ENCODE data around the gene HEATR5A.
"Not testable (repeated sequence)": the region's sequence is repeated elsewhere in the genome, so short reads cannot be mapped to it uniquely, and the experiment has no call there.

The HEATR5A gene

DNA sequence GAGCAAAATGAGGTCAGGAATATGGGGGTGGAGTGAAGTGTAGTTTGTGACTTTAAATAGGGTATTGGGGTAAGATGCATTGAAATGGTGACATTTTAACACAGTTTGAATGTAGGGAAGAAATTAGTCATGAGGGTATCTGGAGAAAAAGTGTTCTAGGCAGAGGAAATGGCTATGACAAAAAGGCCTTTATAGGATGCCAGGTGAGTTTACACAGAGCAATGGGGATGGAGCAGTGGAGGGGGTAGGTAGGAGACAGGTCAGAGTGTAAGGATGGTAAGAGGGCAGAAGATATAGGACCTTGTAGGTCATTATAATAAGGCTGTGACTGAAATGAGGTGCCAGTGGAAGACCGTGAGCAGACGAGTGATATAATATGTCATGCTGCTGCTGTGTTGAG lies 30.4 kb downstream of the HEATR5A start:
- H4K20me1 ChIP-seq: no peaks in the 10 kb centered on the region
- H3K27me3 ChIP-seq: no peaks in the 10 kb centered on the region
- H3K27ac ChIP-seq: no peak overlapping the region
- H3K9ac ChIP-seq: no peak overlapping the region
- peaks cover 0 to 83% (median 11%) of the 10 kb centered on the region in 11 experiments; a peak in 14 of 22 replicates for H3K36me3 ChIP-seq
- no peaks in the 10 kb centered on the region for H3K9me3 ChIP-seq (replicated peaks in 1 of 11)
- H3K4me2 ChIP-seq: no peak overlapping the region
- no peak overlapping the region for H3K4me3 ChIP-seq
- no peak for TF ChIP-seq Cebpa-rat (IDR thresholded peaks at IDR 0.05)
- no peaks in the 10 kb centered on the region for H3K4me1 ChIP-seq

DNA sequence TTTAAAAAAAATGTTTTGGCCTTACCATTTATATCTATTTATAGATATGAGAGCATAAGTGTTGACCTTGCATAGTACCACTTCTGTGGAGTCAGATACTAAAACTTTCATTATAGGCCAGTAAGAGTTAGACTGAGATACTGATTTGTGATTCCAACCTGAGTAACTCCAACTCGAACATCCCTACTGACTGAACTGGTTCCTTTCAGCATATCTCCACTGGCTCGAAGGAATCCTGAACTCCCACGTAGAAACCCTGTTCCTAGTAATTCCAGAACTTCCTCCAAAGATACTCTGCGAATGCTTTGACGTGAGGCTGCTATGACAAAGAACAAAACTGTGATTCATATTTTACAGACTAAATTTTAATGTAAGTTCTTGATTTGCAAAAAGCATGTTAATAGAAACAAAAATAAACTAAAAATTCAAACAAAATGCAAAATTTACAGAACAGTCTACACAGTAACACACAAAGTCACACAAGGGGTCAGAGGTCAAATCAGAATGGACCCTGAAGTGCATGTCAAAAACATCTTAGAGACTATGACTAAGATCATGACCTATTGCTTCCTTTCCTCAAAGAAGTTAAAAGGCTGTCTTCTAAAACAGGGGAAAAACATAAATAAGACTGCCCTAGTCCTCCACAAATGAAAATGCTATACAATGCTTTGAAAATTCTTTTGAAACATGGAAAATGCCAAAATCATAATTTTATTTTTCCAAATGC lies 31.5 kb downstream of the HEATR5A start:
- no peak overlapping the region for H3K4me2 ChIP-seq
- no peak overlapping the region for H3K4me3 ChIP-seq
- H3K9ac ChIP-seq: no peak overlapping the region

DNA sequence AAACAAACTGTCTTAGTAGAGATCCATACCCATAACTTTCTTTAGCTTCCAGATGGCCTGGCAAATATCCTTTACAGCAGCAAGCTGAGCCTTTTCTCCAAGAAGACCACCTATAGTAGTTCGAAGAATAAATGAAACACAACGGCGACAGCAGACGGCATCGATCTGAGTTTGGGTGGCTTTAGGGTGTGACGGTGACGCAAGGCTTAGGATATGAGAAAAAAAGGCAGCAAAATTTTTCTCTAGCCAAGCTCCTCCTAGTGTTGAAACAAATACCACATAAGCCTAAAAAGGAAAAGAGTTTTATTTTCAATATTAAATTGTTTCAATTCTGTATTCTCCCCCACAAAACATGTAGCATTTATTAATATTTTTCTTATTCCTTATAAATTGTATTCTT lies 33.3 kb downstream of the HEATR5A start:
- H3K9ac ChIP-seq: no peak overlapping the region
- TF ChIP-seq Cebpa-rat (IDR thresholded peaks at IDR 0.05): no peak
- H3K9me3 ChIP-seq (replicated peaks in 1 of 11): no peaks in the 10 kb centered on the region
- H3K27me3 ChIP-seq: no peaks in the 10 kb centered on the region
- H3K4me3 ChIP-seq: no peak overlapping the region
- H3K4me1 ChIP-seq: no peaks in the 10 kb centered on the region
- H3K4me2 ChIP-seq: no peak overlapping the region
- H3K27ac ChIP-seq: no peak overlapping the region
- no peaks in the 10 kb centered on the region for H4K20me1 ChIP-seq
- H3K36me3 ChIP-seq: peaks cover 0 to 83% (median 2%) of the 10 kb centered on the region in 11 experiments; a peak in 5 of 22 replicates

More for the DNA sequence above, 31.5 kb downstream of the HEATR5A start:
- Histone ChIP-seq H3K27ac (no peak overlapping the region), H3K4me1 (no peaks in the 10 kb centered on the region), H3K9me3 (replicated peaks in 1 of 11) (no peaks in the 10 kb centered on the region), H4K20me1 (no peaks in the 10 kb centered on the region), H3K27me3 (no peaks in the 10 kb centered on the region), H3K36me3 (peaks cover 0 to 83% (median 9%) of the 10 kb centered on the region in 11 experiments; a peak in 13 of 22 replicates)
- TF ChIP-seq Cebpa-rat (IDR thresholded peaks at IDR 0.05): no peak

DNA sequence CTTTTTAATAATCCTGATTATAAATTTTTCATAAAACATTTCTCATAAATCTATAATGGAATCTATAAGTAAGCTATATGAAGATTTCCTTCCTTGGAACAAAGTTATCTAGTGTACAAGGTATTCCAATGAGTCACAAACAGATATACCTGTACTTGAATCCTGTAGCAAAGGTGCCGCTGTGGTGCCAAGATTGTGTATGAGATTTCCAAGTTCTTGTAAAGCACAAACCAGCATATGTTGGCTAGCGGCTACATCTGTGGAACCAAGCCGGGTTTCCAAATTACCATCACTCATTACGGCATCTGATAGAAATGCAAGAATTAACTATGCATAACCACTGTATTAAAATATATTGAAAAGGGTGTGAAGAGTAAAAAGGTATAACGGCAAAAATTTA lies 34.1 kb downstream of the HEATR5A start:
- H3K4me3 ChIP-seq: no peak overlapping the region
- H4K20me1 ChIP-seq: no peaks in the 10 kb centered on the region
- H3K36me3 ChIP-seq: peaks cover 0 to 83% (median 7%) of the 10 kb centered on the region in 11 experiments; a peak in 8 of 22 replicates
- H3K4me2 ChIP-seq: no peak overlapping the region
- TF ChIP-seq Cebpa-rat (IDR thresholded peaks at IDR 0.05): no peak
- no peaks in the 10 kb centered on the region for H3K4me1 ChIP-seq
- no peaks in the 10 kb centered on the region for H3K27me3 ChIP-seq
- H3K27ac ChIP-seq: no peak overlapping the region
- H3K9me3 ChIP-seq (replicated peaks in 1 of 11): no peaks in the 10 kb centered on the region
- no peak overlapping the region for H3K9ac ChIP-seq

DNA sequence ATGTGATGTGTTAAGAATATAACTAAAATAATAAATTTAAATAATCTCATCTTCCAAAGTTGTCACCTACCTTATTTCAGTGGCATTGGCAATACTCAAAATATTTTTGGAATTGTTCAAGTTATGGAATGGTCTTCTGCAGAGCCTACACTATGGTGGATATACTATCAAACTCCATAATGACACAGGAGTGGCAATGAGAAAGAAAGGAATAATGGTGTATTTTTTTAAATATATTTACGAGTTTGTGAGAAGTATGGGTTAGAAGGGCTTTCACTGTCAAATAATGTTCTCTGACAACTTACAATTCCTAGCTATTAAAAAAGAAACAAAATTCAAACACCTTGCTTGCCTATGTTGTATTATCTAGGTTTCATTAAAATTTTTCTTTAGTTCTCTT lies 38.1 kb downstream of the HEATR5A start:
- no peak for TF ChIP-seq Cebpa-rat (IDR thresholded peaks at IDR 0.05)
- Histone ChIP-seq H3K27me3 (no peaks in the 10 kb centered on the region), H3K9me3 (replicated peaks in 1 of 11) (no peaks in the 10 kb centered on the region), H3K27ac (no peak overlapping the region), H3K9ac (no peak overlapping the region), H3K4me2 (no peak overlapping the region), H3K4me1 (peaks cover 0 to 12% (median 5%) of the 10 kb centered on the region in 10 experiments; a peak in 9 of 20 replicates), H4K20me1 (no peaks in the 10 kb centered on the region), H3K4me3 (no peak overlapping the region), H3K36me3 (peaks cover 0 to 88% (median 14%) of the 10 kb centered on the region in 11 experiments; a peak in 12 of 22 replicates)

DNA sequence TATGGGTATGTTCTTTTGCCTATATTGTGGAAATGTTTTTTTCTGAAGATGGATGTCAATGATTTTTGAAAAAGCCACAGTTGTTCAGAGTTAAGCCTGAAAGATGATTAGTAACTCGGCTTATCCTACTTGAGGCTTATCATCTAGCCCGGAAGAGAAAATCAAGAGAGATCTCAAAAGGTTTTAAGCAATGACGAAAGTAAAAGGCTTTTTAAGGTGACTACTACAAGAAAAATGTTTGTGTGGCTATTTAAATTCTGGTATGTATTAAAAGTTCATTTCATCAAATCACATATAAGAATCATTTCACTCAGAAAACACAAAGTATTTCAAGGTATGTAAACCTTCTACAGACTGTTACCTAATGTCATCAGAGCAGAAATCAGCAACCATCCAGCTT lies 40.2 kb downstream of the HEATR5A start:
- Histone ChIP-seq H3K4me2 (no peak overlapping the region), H4K20me1 (no peaks in the 10 kb centered on the region), H3K4me1 (peaks cover 0 to 12% (median 5%) of the 10 kb centered on the region in 10 experiments; a peak in 9 of 20 replicates), H3K9ac (no peak overlapping the region), H3K27ac (no peak overlapping the region), H3K27me3 (no peaks in the 10 kb centered on the region), H3K36me3 (peaks cover 0 to 88% (median 14%) of the 10 kb centered on the region in 11 experiments; a peak in 12 of 22 replicates), H3K9me3 (replicated peaks in 1 of 11) (no peaks in the 10 kb centered on the region), H3K4me3 (no peak overlapping the region)
- no peak for TF ChIP-seq Cebpa-rat (IDR thresholded peaks at IDR 0.05)

DNA sequence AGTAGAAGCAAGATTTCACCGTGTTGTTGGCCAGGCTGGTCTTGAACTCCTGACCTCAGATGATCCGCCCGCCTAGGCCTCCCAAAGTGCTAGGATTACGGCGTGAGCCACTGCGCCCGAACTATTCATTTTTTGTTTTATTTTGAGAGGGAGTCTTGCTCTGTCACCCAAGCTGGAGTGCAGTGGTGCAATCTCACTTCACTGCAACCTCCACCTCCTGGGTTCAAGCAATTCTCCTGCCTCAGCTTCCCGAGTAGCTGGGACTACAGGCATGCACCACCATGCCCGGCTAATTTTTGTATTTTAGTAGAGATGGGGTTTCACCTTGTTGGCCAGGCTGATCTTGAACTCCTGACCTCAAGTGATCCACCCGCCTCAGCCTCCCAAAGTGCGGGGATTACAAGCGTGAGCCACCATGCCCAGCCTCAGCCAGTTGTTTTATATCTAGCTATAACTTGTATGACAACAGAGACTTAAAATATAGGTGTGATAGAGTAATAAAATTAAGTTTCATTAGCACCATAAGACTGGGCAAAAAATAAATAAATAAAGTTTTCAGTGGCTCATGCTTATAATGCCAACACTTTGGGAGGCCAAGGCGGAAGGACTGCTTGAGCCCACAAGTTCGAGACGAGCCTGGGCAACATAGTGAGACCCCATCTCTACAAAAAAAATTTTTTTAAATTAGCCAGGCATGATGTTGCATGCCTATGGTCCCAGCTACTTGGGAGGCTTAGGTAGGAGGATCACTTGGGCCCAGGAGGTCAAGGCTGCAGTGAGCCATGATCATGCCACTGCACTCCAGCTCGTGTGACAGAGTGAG lies 41.0 kb downstream of the HEATR5A start:
- H3K36me3 ChIP-seq: peaks cover 0 to 87% (median 14%) of the 10 kb centered on the region in 11 experiments; a peak in 13 of 22 replicates
- H3K9ac ChIP-seq; H4K20me1 ChIP-seq; H3K9me3 ChIP-seq (replicated peaks in 1 of 11); H3K27ac ChIP-seq; H3K27me3 ChIP-seq; H3K4me3 ChIP-seq; H3K4me2 ChIP-seq: not testable (repeated sequence)
- H3K4me1 ChIP-seq: peaks cover 0 to 12% (median 5%) of the 10 kb centered on the region in 10 experiments; a peak in 9 of 20 replicates

DNA sequence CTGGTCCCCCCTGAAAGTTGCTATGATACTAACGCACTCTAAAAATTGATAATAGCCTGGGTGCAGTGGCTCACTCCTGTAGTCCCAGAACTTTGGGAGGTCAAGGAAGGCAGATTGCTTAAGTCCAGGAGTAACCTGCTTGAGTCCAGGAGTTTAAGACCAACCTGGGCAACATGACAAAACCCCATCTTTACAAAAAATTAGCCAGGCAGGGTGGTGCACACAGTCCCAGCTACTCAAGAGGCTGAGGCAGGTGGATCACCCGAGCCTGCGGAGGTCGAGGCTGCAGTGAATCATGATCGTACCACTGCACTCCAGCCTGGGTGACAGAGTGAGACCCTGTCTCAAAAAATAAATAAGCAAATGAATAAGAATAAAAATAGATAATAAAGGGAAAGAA lies 42.9 kb downstream of the HEATR5A start:
- H3K9ac ChIP-seq: no peak overlapping the region
- H4K20me1 ChIP-seq: no peaks in the 10 kb centered on the region
- no peak overlapping the region for H3K4me2 ChIP-seq
- no peak for TF ChIP-seq Cebpa-rat (IDR thresholded peaks at IDR 0.05)
- no peak overlapping the region for H3K4me3 ChIP-seq
- peaks cover 0 to 12% (median 5%) of the 10 kb centered on the region in 10 experiments; a peak in 9 of 20 replicates for H3K4me1 ChIP-seq
- no peak overlapping the region for H3K27ac ChIP-seq
- H3K9me3 ChIP-seq (replicated peaks in 1 of 11): no peaks in the 10 kb centered on the region
- H3K36me3 ChIP-seq: peaks cover 0 to 83% (median 14%) of the 10 kb centered on the region in 11 experiments; a peak in 14 of 22 replicates
- no peaks in the 10 kb centered on the region for H3K27me3 ChIP-seq

DNA sequence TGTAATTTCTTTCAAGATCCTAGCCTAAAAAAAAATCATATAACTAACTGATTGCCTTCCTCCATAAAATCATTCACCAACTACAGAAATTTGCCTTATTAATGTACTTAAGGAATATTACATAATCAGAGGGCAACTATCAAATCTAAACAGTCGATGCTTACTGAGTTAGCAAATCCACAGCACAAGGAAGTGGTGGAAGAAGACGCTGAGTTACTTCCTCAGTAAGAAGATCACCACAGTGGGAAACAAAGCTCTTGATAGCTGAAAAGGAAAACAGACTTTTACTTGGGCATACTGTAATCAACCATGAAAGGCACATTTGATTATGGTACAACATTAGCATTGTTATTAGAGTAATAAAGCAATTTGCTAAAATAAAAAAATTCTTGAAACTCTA lies 48.7 kb downstream of the HEATR5A start:
- Histone ChIP-seq H4K20me1 (no peaks in the 10 kb centered on the region), H3K4me1 (peaks cover 0 to 16% (median 4%) of the 10 kb centered on the region in 10 experiments; a peak in 9 of 20 replicates), H3K4me3 (no peak overlapping the region), H3K9me3 (replicated peaks in 1 of 11) (no peaks in the 10 kb centered on the region), H3K27ac (peak overlapping the region in 3 of 11 experiments; percentile 25 to 45 (median 38); a peak in 4 of 22 replicates), H3K4me2 (peak overlapping the region in 4 of 11 experiments; percentile 4 to 48 (median 22); a peak in 6 of 22 replicates), H3K36me3 (peaks cover 0 to 78% (median 6%) of the 10 kb centered on the region in 11 experiments; a peak in 11 of 22 replicates), H3K9ac (no peak overlapping the region), H3K27me3 (no peaks in the 10 kb centered on the region)
- no peak for TF ChIP-seq Cebpa-rat (IDR thresholded peaks at IDR 0.05)

All from BLaER1 treated with 17β-estradiol and CSF1 and Interleukin-3, amounts not matched to agents 10 nM and 100 nM (cell line).